ENCODE data around the gene MRFAP1L1. TPM values are rescaled to one million over a fixed set of nuclear protein-coding genes. Genes with fewer than 3 reads are reported as not detected.

The MRFAP1L1 gene
- total and polyA plus RNA-seq, 2 donors from 2014 or later = 57.1 to 69.1 TPM

GRCh38 chr4:6688879-6689505 lies 20.7 kb downstream of the MRFAP1L1 start:
- Histone ChIP-seq H3K36me3 (ENCODE audit: control insufficient read depth in 2 of 3, insufficient read depth in 3 of 3, low read length in 3 of 3) (no peaks in the 10 kb centered on the region), H3K27ac (ENCODE audit: low read depth in 2 of 2, low read length in 2 of 2) (no peak overlapping the region), H3K4me3 (ENCODE audit: low read length in 3 of 3) (no peak overlapping the region), H3K9ac (ENCODE audit: low read length in 3 of 3) (no peak overlapping the region), H3K4me1 (ENCODE audit: control insufficient read depth in 2 of 3, insufficient read depth in 2 of 3, low read depth in 1 of 3, low read length in 3 of 3) (no peaks in the 10 kb centered on the region), H3K27me3 (ENCODE audit: control insufficient read depth, insufficient read depth, low read length) (no peaks in the 10 kb centered on the region), H3K9me3 (ENCODE audit: control insufficient read depth in 2 of 3, insufficient read depth in 1 of 3, low read length in 3 of 3) (no peaks in the 10 kb centered on the region)
- DNase-seq (peak in 2 of 5 donors; percentile 33 to 78), FAIRE-seq (no peak)
- no peak for TF ChIP-seq CTCF (IDR thresholded peaks at IDR 0.05; ENCODE audit: borderline replicate concordance, extremely low read depth, insufficient read depth)
- intact Hi-C loops (cut with DNase I) = no loop called here

- intact Hi-C loops (cut with DNase I) = no loop called here
- no peak for FAIRE-seq
- Histone ChIP-seq H3K9me3 (ENCODE audit: control insufficient read depth in 2 of 3, insufficient read depth in 1 of 3, low read length in 3 of 3) (no peaks in the 10 kb centered on the region), H3K4me3 (ENCODE audit: low read length in 3 of 3) (no peak overlapping the region), H3K4me1 (ENCODE audit: control insufficient read depth in 2 of 3, insufficient read depth in 2 of 3, low read depth in 1 of 3, low read length in 3 of 3) (no peaks in the 10 kb centered on the region), H3K9ac (ENCODE audit: low read length in 3 of 3) (no peak overlapping the region), H3K27me3 (ENCODE audit: control insufficient read depth, insufficient read depth, low read length) (no peaks in the 10 kb centered on the region), H3K36me3 (ENCODE audit: control insufficient read depth in 2 of 3, insufficient read depth in 3 of 3, low read length in 3 of 3) (no peaks in the 10 kb centered on the region), H3K27ac (ENCODE audit: low read depth in 2 of 2, low read length in 2 of 2) (no peak overlapping the region)
- DNase-seq = no peak
- TF ChIP-seq CTCF (IDR thresholded peaks at IDR 0.05; ENCODE audit: borderline replicate concordance, extremely low read depth, insufficient read depth) = no peak
These were observed 21.5 kb downstream of the MRFAP1L1 start for GRCh38 chr4:6687947-6688878.

GRCh38 chr4:6686104-6686787 lies 23.4 kb downstream of the MRFAP1L1 start:
- no peak for DNase-seq
- no peak overlapping the region for H3K27ac ChIP-seq (ENCODE audit: low read depth in 2 of 2, low read length in 2 of 2)
- no peak for FAIRE-seq
- no peak for TF ChIP-seq CTCF (IDR thresholded peaks at IDR 0.05; ENCODE audit: borderline replicate concordance, extremely low read depth, insufficient read depth)
- H3K4me3 ChIP-seq (ENCODE audit: low read length in 3 of 3) = no peak overlapping the region
- no peaks in the 10 kb centered on the region for H3K36me3 ChIP-seq (ENCODE audit: control insufficient read depth in 2 of 3, insufficient read depth in 3 of 3, low read length in 3 of 3)
- H3K9ac ChIP-seq (ENCODE audit: low read length in 3 of 3) = no peak overlapping the region
- no peaks in the 10 kb centered on the region for H3K27me3 ChIP-seq (ENCODE audit: control insufficient read depth, insufficient read depth, low read length)
- intact Hi-C loops (cut with DNase I) = no loop called here
- no peaks in the 10 kb centered on the region for H3K4me1 ChIP-seq (ENCODE audit: control insufficient read depth in 2 of 3, insufficient read depth in 2 of 3, low read depth in 1 of 3, low read length in 3 of 3)
- no peaks in the 10 kb centered on the region for H3K9me3 ChIP-seq (ENCODE audit: control insufficient read depth in 2 of 3, insufficient read depth in 1 of 3, low read length in 3 of 3)

All from kidney (tissue), 14 donors.